OCI-LY1 (cell line): ENCODE results near the gene RPP40.

Source experiments
- CTCF ChIP-seq: fragments of 200-600 bp; sonication (generic), shearing (Covaris generic); IDR thresholded peaks from 2 replicates; pipeline ENCODE4 v1.5.1; 2017; ENCODE audit warnings: mild to moderate bottlenecking, antibody characterized with exemption, low read length, moderate library complexity, mixed read lengths
- EZH2 ChIP-seq: fragments of 200-600 bp; sonication (generic), shearing (Covaris generic); IDR thresholded peaks from 2 replicates; pipeline ENCODE4 v1.8.0; 2017; ENCODE audit warnings: borderline replicate concordance, mixed run types, mild to moderate bottlenecking, antibody characterized with exemption, low read length, moderate library complexity, mixed read lengths

- TF ChIP-seq CTCF (no peak), EZH2 (no peak)
Observed at GRCh38 chr6:5006222-5006621, 2.4 kb upstream of the RPP40 start.
